ENCODE results near the gene CDCA4.

CDCA4 gene

GRCh38 chr14:104985675-104986486 lies 35.0 kb downstream of the CDCA4 start, which contains the start of gene CLBA1:
TSS of gene CLBA1 (plus strand) at chr14:104985788. CDS start at chr14:104986432, 644 bp downstream.
- DNase-seq = peak; percentile 96

GRCh38 chr14:104984056-104984894 lies 36.6 kb downstream of the CDCA4 start:
- no peak for DNase-seq

- DNase-seq = no peak
Observed at GRCh38 chr14:104983231-104983721, 37.6 kb downstream of the CDCA4 start.

- DNase-seq = no peak
Observed at GRCh38 chr14:104982548-104983230, 38.2 kb downstream of the CDCA4 start.

GRCh38 chr14:104981699-104982541 lies 39.0 kb downstream of the CDCA4 start:
- DNase-seq = no peak

GRCh38 chr14:104980611-104981531 lies 40.0 kb downstream of the CDCA4 start:
- DNase-seq = no peak

GRCh38 chr14:104979758-104980610 lies 40.9 kb downstream of the CDCA4 start:
- no peak for DNase-seq

GRCh38 chr14:104978746-104979691 lies 41.9 kb downstream of the CDCA4 start:
- DNase-seq = no peak

- peak; percentile 87 for DNase-seq
Observed at GRCh38 chr14:104977681-104978653, 42.9 kb downstream of the CDCA4 start, which contains the start of gene AHNAK2. TSS of gene AHNAK2 (minus strand) at chr14:104978374. CDS start at chr14:104978237, 137 bp downstream.

- DNase-seq = no peak
Observed at GRCh38 chr14:104977008-104977680, 43.7 kb downstream of the CDCA4 start.

GRCh38 chr14:104976198-104977007 lies 44.5 kb downstream of the CDCA4 start:
- DNase-seq = peak; percentile 90

- peak; percentile 20 for DNase-seq
Observed at GRCh38 chr14:104975481-104976197, 45.2 kb downstream of the CDCA4 start.

GRCh38 chr14:104974665-104975390 lies 46.1 kb downstream of the CDCA4 start:
- no peak for DNase-seq

- DNase-seq = no peak
Observed at GRCh38 chr14:104974146-104974541, 46.7 kb downstream of the CDCA4 start.
